Measurements from ENCODE around the gene SPTLC3. TPM values are rescaled to one million over a fixed set of nuclear protein-coding genes. Genes with fewer than 3 reads are reported as not detected.

The SPTLC3 gene
- total and polyA plus RNA-seq, 2 of the 13 experiments (the other 11 are each of a cell fraction or from before 2014, with no cell fraction given) = 20.5 to 95.6 TPM

- TF ChIP-seq RERE (CRISPR knock-in tag; IDR thresholded peaks at IDR 0.05; ENCODE audit: low read depth) (no peak), HBP1 (CRISPR knock-in tag; IDR thresholded peaks at IDR 0.05; ENCODE audit: low read depth) (no peak)
These were observed 111.7 kb downstream of the SPTLC3 start (continued) for GRCh38 chr20:13120471-13120870.

- FAIRE-seq (peak; percentile 79), ATAC-seq (peak; percentile 74), DNase-seq (ENCODE audit: low spot score) (peak; percentile 94)
- in situ Hi-C loops (cut with HindIII; ENCODE audit: extremely low pct_ligation_motif_present, low pct_unique_long_range_greater_than_20kb) (no loop called here), intact Hi-C loops (cut with micrococcal nuclease; ENCODE audit: unreplicated experiment) (loop anchor here (1.0 kb wide), 2 partner anchors 193 to 197 kb away; no protein-coding TSS in a partner anchor)
- Histone ChIP-seq H3K27me3 (ENCODE audit: control insufficient read depth in 1 of 2, insufficient read depth in 2 of 2, low read length in 2 of 2) (no peaks in the 10 kb centered on the region), H3K4me3 (replicated peaks in 1 of 3; ENCODE audit: insufficient read depth in 1 of 3, low read depth in 2 of 3, low read length in 3 of 3) (no peak overlapping the region), H3K4me1 (ENCODE audit: insufficient read depth, low read length) (peaks cover 35% of the 10 kb centered on the region), H3K27ac (ENCODE audit: extremely low read length, insufficient read depth, low read length) (peak overlapping the region; percentile 13), H2AFZ (ENCODE audit: low read length) (no peak overlapping the region), H4K20me1 (ENCODE audit: insufficient read depth, low read length) (no peaks in the 10 kb centered on the region), H3K36me3 (replicated peaks in 1 of 2; ENCODE audit: control insufficient read depth in 1 of 2, insufficient read depth in 2 of 2, low read length in 2 of 2) (peaks cover 29 to 55% of the 10 kb centered on the region in 2 experiments), H3K9ac (ENCODE audit: insufficient read depth, low read depth, low read length) (no peak overlapping the region), H3K79me2 (ENCODE audit: insufficient read depth, low read length) (no peaks in the 10 kb centered on the region), H3K4me2 (ENCODE audit: low read depth, low read length) (peak overlapping the region; percentile 13; the same call in 1 of the 2 replicates), H3K9me3 (ENCODE audit: low read length) (no peaks in the 10 kb centered on the region)
- no TSS peak for BruUV-seq (replicated peaks)
- POLR2A ChIA-PET = interaction anchor here (0.8 to 2.9 kb wide), 9 partner anchors 9 to 424 kb away, joined by 3 to 13 read pairs (median 5); no protein-coding TSS in a partner anchor
- CTCF ChIA-PET (ENCODE audit: low intra/inter-chr PET ratio, low total read pairs) = interaction anchor here (3.7 kb wide), 1 partner anchor 140 kb away, joined by 57 read pairs; no protein-coding TSS in a partner anchor
- WGBS (ENCODE audit: low lambda C conversion rate) = 45% methylated on average over 5 of the region's 5 CpGs
- TF ChIP-seq FOSL2 (CRISPR knock-in tag; IDR thresholded peaks at IDR 0.05) = peak; percentile 84
- peak; percentile 85; the same call in 1 of the 2 replicates for TF ChIP-seq ZNF710 (CRISPR knock-in tag; IDR thresholded peaks at IDR 0.05; ENCODE audit: borderline replicate concordance)
- TF ChIP-seq PHF5A (CRISPR knock-in tag; IDR thresholded peaks at IDR 0.05; ENCODE audit: low read depth, unreplicated experiment) = no peak
- TF ChIP-seq CEBPZ (IDR thresholded peaks at IDR 0.05; ENCODE audit: low read length) = no peak
- no peak for TF ChIP-seq NR0B2 (CRISPR knock-in tag; IDR thresholded peaks at IDR 0.05)
These were observed 113.2 kb downstream of the SPTLC3 start for GRCh38 chr20:13121840-13122515.
